ENCODE results near the gene SV2C. TPM values are rescaled to one million over a fixed set of nuclear protein-coding genes. Genes with fewer than 3 reads are reported as not detected.
"Not testable (repeated sequence)": the region's sequence is repeated elsewhere in the genome, so short reads cannot be mapped to it uniquely, and the experiment has no call there.

Gene SV2C
- total and polyA plus RNA-seq, 8 donors = 0.13 to 30.8 (median 1.4) TPM; not detected in 2

DNA sequence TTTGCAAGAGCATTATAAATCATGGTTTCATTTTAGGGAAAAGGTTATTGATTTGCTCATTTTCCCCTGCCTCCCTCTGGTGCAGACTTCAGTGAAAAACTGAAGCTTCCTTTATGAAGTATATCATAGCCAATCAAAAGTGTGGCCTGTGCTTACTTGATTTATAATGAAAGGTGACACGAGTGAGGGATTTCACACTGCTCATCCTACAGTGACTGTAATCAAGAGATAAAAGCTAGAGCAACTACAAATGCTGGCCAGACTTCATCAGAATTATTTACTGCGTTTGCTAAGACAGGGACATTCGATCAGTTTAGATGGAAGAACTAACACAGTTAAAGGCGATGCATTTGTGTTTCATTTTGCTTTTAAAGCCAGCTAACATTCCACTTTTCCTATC lies 151.5 kb downstream of the SV2C start:
- H3K27ac ChIP-seq = no peak overlapping the region
- TF ChIP-seq POLR2AphosphoS5 (IDR thresholded peaks at IDR 0.05) = no peak
- TF ChIP-seq POLR2A (IDR thresholded peaks at IDR 0.05) = no peak
- TF ChIP-seq, protein P1, sequence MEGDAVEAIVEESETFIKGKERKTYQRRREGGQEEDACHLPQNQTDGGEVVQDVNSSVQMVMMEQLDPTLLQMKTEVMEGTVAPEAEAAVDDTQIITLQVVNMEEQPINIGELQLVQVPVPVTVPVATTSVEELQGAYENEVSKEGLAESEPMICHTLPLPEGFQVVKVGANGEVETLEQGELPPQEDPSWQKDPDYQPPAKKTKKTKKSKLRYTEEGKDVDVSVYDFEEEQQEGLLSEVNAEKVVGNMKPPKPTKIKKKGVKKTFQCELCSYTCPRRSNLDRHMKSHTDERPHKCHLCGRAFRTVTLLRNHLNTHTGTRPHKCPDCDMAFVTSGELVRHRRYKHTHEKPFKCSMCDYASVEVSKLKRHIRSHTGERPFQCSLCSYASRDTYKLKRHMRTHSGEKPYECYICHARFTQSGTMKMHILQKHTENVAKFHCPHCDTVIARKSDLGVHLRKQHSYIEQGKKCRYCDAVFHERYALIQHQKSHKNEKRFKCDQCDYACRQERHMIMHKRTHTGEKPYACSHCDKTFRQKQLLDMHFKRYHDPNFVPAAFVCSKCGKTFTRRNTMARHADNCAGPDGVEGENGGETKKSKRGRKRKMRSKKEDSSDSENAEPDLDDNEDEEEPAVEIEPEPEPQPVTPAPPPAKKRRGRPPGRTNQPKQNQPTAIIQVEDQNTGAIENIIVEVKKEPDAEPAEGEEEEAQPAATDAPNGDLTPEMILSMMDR (IDR thresholded peaks at IDR 0.05) = no peak
- no peak for TF ChIP-seq EP300 (IDR thresholded peaks at IDR 0.05)
- intact Hi-C loops (cut with DNase I; ENCODE audit: low total_unique reads) = no loop called here
- H3K9me3 ChIP-seq = no peaks in the 10 kb centered on the region
- 72 to 79% (median 75%) methylated on average over 4 of the region's 4 CpGs for WGBS, 5 donors
- H3K4me1 ChIP-seq = no peaks in the 10 kb centered on the region
- H3K27me3 ChIP-seq = no peaks in the 10 kb centered on the region
- no peak overlapping the region for H3K4me3 ChIP-seq
- H3K36me3 ChIP-seq = no peaks in the 10 kb centered on the region
- DNase-seq = no peak

GRCh38 chr5:76236684-76237083 lies 153.5 kb downstream of the SV2C start:
- H3K27me3 ChIP-seq = no peaks in the 10 kb centered on the region
- H3K9me3 ChIP-seq = no peaks in the 10 kb centered on the region
- no peak for DNase-seq
- intact Hi-C loops (cut with DNase I; ENCODE audit: low total_unique reads) = no loop called here
- H3K4me3 ChIP-seq = no peak overlapping the region
- H3K4me1 ChIP-seq = no peaks in the 10 kb centered on the region
- TF ChIP-seq EP300 (IDR thresholded peaks at IDR 0.05) (no peak), POLR2AphosphoS5 (IDR thresholded peaks at IDR 0.05) (no peak), POLR2A (IDR thresholded peaks at IDR 0.05) (no peak)
- TF ChIP-seq, protein P1 (IDR thresholded peaks at IDR 0.05) = no peak
- H3K27ac ChIP-seq = no peak overlapping the region
- H3K36me3 ChIP-seq = no peaks in the 10 kb centered on the region
- WGBS, 5 donors = 86 to 98% (median 92%) methylated on average over 4 of the region's 4 CpGs

GRCh38 chr5:76240336-76240735 lies 157.2 kb downstream of the SV2C start:
- H3K4me1 ChIP-seq = no peaks in the 10 kb centered on the region
- intact Hi-C loops (cut with DNase I; ENCODE audit: low total_unique reads) = no loop called here
- no peaks in the 10 kb centered on the region for H3K36me3 ChIP-seq
- H3K27me3 ChIP-seq = no peaks in the 10 kb centered on the region
- H3K27ac ChIP-seq = no peak overlapping the region
- 15 to 47% (median 28%) methylated on average over 2 of the region's 2 CpGs for WGBS, 5 donors
- H3K9me3 ChIP-seq = no peaks in the 10 kb centered on the region
- no peak for DNase-seq
- no peak overlapping the region for H3K4me3 ChIP-seq
- TF ChIP-seq EP300 (IDR thresholded peaks at IDR 0.05) (no peak), POLR2AphosphoS5 (IDR thresholded peaks at IDR 0.05) (no peak), POLR2A (IDR thresholded peaks at IDR 0.05) (no peak)
- TF ChIP-seq, protein P1 (IDR thresholded peaks at IDR 0.05) = no peak

DNA sequence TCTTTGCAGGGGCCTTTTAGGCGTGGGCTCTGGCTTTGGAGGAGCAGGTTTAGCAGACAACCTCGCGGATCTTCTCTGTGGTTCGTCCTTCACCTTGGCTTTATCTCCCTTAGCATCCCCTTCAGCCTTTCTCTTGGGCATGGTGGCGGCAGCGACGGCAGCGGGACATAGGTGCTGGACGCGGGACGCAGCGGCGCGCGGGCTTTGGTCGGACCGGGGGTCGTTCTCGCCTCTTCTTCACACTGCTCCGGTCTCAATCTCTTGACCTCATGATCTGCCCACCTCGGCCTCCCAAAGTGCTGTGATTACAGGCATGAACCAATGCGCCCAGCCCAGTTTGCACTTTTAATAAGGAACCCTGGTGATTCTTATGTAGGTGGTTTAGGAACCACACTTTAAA lies 159.0 kb downstream of the SV2C start:
- H3K4me3 ChIP-seq; H3K36me3 ChIP-seq; DNase-seq; H3K27ac ChIP-seq; H3K27me3 ChIP-seq; intact Hi-C loops (cut with DNase I; ENCODE audit: low total_unique reads); H3K9me3 ChIP-seq; H3K4me1 ChIP-seq: not testable (repeated sequence)
- WGBS, 5 donors = 94 to 99% (median 95%) methylated on average over 21 to 22 of the region's 22 CpGs

- TF ChIP-seq POLR2AphosphoS5 (IDR thresholded peaks at IDR 0.05) (no peak), POLR2A (IDR thresholded peaks at IDR 0.05) (no peak), EP300 (IDR thresholded peaks at IDR 0.05) (no peak)
- TF ChIP-seq, protein P1 (IDR thresholded peaks at IDR 0.05) = no peak
- no peaks in the 10 kb centered on the region for H3K4me1 ChIP-seq
- H3K36me3 ChIP-seq = no peaks in the 10 kb centered on the region
- 59 to 78% (median 70%) methylated on average over 3 of the region's 3 CpGs for WGBS, 5 donors
- no peaks in the 10 kb centered on the region for H3K9me3 ChIP-seq
- H3K27ac ChIP-seq = no peak overlapping the region
- no peak for DNase-seq
- no peaks in the 10 kb centered on the region for H3K27me3 ChIP-seq
- intact Hi-C loops (cut with DNase I; ENCODE audit: low total_unique reads) = no loop called here
- no peak overlapping the region for H3K4me3 ChIP-seq
Observed at GRCh38 chr5:76245590-76245989, 162.4 kb downstream of the SV2C start.
